GM13977 (cell line): Measurements from ENCODE around the gene GLB1L2.
"Not testable (repeated sequence)": the region's sequence is repeated elsewhere in the genome, so short reads cannot be mapped to it uniquely, and the experiment has no call there.

ENCODE experiments used
- DNase-seq: peaks from one replicate; pipeline ENCODE4 v3.0.0; 2012; ENCODE audit warnings: low spot score
- CTCF ChIP-seq: IDR thresholded peaks from 2 replicates; pipeline ENCODE4 v1.5.1; 2012; ENCODE audit warnings: mild to moderate bottlenecking, control low read depth; ENCODE audit not compliant: insufficient read depth; ENCODE audit errors: extremely low read depth, missing control alignments
- in situ Hi-C: fragments of 300-500 bp; cut with MboI; formaldehyde crosslinking; loops from one replicate; pipeline ENCODE4 v1.12.0; 2022; ENCODE audit warnings: low sequenced_read_pairs, low pct_unique_long_range_greater_than_20kb, mixed read lengths, inconsistent platforms; ENCODE audit not compliant: unreplicated experiment

Gene GLB1L2

GRCh38 chr11:134294664-134295063, 37.1 kb upstream of the GLB1L2 start:
- in situ Hi-C loops = no loop called here
- TF ChIP-seq CTCF = no peak
- no peak for DNase-seq

- TF ChIP-seq CTCF = no peak
- in situ Hi-C loops = no loop called here
- no peak for DNase-seq
Measured at GRCh38 chr11:134312223-134312622, 19.6 kb upstream of the GLB1L2 start.

- no peak for DNase-seq
- in situ Hi-C loops = no loop called here
- TF ChIP-seq CTCF = no peak
Measured at GRCh38 chr11:134312807-134313206, 19.0 kb upstream of the GLB1L2 start.

GRCh38 chr11:134313379-134313778, 18.4 kb upstream of the GLB1L2 start:
- no peak for DNase-seq
- no peak for TF ChIP-seq CTCF
- in situ Hi-C loops = no loop called here

GRCh38 chr11:134313821-134314607, 17.8 kb upstream of the GLB1L2 start:
- no peak for DNase-seq
- in situ Hi-C loops = no loop called here
- no peak for TF ChIP-seq CTCF

GRCh38 chr11:134317103-134317502, 14.7 kb upstream of the GLB1L2 start:
- no peak for TF ChIP-seq CTCF
- DNase-seq = no peak
- in situ Hi-C loops = no loop called here

GRCh38 chr11:134321373-134321772, 10.4 kb upstream of the GLB1L2 start:
- DNase-seq, in situ Hi-C loops: not testable (repeated sequence)
